Ectodermal cell (in vitro differentiated cells): ENCODE measurements around the gene CHRDL2.

Experiments used
- H3K27ac ChIP-seq: 2 replicates; pipeline ENCODE4 v1.7.0; 2013; ENCODE audit warnings: mild to moderate bottlenecking, low read depth, low read length; ENCODE audit not compliant: insufficient read depth, poor library complexity, severe bottlenecking
- H3K27me3 ChIP-seq: 2 replicates; pipeline ENCODE4 v1.7.0; 2013; ENCODE audit warnings: mild to moderate bottlenecking, low read length; ENCODE audit not compliant: insufficient read depth, control insufficient read depth, poor library complexity, severe bottlenecking
- H3K36me3 ChIP-seq: one replicate; pipeline ENCODE4 v1.7.0; 2013; ENCODE audit warnings: low read length; ENCODE audit not compliant: control insufficient read depth, insufficient read depth
- H3K4me1 ChIP-seq: one replicate; pipeline ENCODE4 v1.7.0; 2013; ENCODE audit warnings: low read length; ENCODE audit not compliant: control insufficient read depth, insufficient read depth
- H3K4me3 ChIP-seq: 2 replicates; pipeline ENCODE4 v1.7.0; 2013; ENCODE audit warnings: low read depth, low read length, control low read depth; ENCODE audit not compliant: insufficient read depth
- H3K9me3 ChIP-seq: 2 replicates; pipeline ENCODE4 v1.7.0; 2013; ENCODE audit warnings: mild to moderate bottlenecking, low read length, moderate library complexity; ENCODE audit not compliant: control insufficient read depth
- WGBS, 2 experiments: methylation state at CpG; one replicate each; pipeline ENCODE4 v1.1.7; 2013; ENCODE audit warnings: missing lambda C conversion rate in 2 of 2; 5-methylcytosine and 5-hydroxymethylcytosine counted together

Gene CHRDL2

DNA sequence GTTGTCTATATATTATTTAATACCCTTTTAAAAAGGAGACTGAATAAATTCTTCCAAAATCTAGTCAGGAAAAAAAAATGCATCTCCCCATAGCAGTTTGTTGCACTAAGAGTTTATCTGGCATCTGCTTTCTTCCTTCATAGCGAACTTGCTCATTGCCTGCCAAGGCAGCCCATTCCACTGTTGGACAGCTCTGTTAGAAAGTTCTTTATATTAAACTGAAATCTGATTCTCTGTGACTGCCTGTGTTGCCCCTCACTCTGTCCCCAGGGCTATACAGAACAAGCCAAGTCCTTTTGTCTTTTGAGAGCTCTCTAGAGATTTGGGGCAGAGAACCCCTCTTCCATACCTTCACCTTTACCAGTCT, 3.3 kb upstream of the CHRDL2 start:
- H3K9me3 ChIP-seq = no peaks in the 10 kb centered on the region
- no peaks in the 10 kb centered on the region for H3K4me1 ChIP-seq
- H3K27ac ChIP-seq = no peak overlapping the region
- peaks cover 45% of the 10 kb centered on the region for H3K27me3 ChIP-seq
- no peak overlapping the region for H3K4me3 ChIP-seq
- 93 to 100% methylated on average over 1 of the region's 1 CpG for WGBS, 2 experiments
- no peaks in the 10 kb centered on the region for H3K36me3 ChIP-seq

DNA sequence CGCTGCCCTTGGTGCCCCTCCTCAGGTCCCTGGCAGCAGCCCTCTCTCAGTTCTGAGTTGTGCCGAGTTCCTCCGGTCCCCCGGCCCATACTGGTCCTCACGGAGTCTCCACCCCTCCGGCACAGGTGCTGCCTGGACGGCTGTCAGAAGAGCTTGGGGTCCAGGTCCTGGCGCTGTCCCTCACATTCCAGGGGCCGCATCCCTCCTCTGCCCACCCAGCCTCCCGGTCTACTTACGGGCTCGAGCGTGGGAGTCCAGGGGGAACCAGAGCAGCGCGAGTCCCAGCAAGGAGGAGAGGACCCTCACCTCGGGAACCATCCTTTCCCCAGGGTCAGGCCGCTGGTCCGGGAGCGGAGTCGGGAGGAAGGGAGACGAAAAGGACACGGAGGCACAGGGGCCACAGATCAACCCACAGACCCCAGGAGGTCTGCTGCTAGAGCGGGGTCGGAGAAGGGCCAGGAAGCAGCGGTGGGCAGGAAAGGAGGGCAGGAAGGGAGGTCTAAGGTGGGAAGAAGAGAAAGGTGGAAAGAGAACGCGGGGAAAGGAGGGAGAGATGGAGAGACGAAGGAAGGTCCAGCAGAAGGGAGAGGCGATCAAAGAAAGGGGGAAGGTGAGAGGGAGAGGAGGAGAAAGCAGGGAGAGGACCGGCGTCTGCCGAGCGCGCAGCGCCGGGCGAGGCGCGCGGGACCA, 510 bp downstream of the CHRDL2 start:
- Histone ChIP-seq H3K36me3 (no peaks in the 10 kb centered on the region), H3K9me3 (no peaks in the 10 kb centered on the region), H3K4me3 (peak overlapping the region; percentile 43), H3K27ac (no peak overlapping the region), H3K4me1 (no peaks in the 10 kb centered on the region), H3K27me3 (peaks cover 79% of the 10 kb centered on the region)
- 5% methylated on average over 40 of the region's 40 CpGs for WGBS, 2 experiments

DNA sequence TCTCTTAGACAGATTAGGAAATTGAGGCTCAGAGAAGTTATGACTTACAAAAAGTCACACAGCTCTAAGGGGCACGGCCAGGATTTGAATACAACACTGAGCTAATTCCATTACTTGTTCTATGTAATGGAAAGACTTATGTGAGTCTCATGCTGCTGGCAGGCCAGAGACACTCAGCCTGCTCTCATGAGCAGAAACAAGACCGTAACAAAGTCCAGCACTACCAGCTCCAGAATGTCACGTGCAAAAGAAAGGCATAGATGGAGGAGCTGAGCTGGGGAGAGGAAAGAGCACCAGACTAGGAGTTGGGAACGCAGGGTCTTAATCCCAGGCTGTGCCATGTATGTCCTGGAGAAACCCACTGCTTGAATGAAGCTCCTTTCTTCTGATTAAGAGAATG, 1.8 kb downstream of the CHRDL2 start:
- WGBS, 2 experiments = 84 to 86% methylated on average over 4 of the region's 4 CpGs
- Histone ChIP-seq H3K27me3 (peaks cover 79% of the 10 kb centered on the region), H3K27ac (no peak overlapping the region), H3K36me3 (no peaks in the 10 kb centered on the region), H3K9me3 (no peaks in the 10 kb centered on the region), H3K4me1 (no peaks in the 10 kb centered on the region), H3K4me3 (no peak overlapping the region)

DNA sequence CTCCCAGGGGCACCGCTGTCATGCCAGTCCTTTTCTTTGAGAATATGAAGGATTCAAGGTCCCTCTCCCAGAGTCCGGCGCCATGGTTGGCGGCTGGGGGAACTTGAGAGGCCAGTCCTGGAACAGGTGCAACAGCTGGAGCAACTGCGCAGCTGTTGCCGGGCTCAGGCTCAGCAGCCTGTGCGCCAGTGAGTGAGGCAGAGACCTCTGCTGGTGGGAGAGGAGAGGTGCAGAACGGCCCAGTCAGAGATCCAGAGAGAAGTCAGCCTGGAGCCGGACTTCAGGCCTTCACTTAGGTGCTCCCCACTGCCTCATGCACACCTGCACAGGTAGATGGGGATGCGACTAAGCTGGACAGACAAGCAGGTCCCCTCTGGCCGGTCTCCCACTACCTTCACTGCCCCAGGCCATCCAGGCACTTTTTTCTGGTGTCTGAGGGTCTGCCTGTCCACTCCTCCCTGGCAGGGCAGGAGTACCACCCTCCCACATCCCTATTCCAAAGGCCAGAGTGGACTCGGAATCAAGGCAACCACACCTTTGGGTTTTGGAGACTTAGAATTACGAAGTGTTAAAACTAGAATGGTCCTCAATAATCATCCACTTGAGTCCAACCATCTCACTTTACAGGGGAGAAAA, 4.6 kb downstream of the CHRDL2 start:
- H3K4me3 ChIP-seq = no peak overlapping the region
- H3K9me3 ChIP-seq = no peaks in the 10 kb centered on the region
- H3K4me1 ChIP-seq = no peaks in the 10 kb centered on the region
- no peaks in the 10 kb centered on the region for H3K36me3 ChIP-seq
- H3K27ac ChIP-seq = no peak overlapping the region
- peaks cover 59% of the 10 kb centered on the region for H3K27me3 ChIP-seq
- 16 to 23% methylated on average over 12 to 13 of the region's 13 CpGs for WGBS, 2 experiments

DNA sequence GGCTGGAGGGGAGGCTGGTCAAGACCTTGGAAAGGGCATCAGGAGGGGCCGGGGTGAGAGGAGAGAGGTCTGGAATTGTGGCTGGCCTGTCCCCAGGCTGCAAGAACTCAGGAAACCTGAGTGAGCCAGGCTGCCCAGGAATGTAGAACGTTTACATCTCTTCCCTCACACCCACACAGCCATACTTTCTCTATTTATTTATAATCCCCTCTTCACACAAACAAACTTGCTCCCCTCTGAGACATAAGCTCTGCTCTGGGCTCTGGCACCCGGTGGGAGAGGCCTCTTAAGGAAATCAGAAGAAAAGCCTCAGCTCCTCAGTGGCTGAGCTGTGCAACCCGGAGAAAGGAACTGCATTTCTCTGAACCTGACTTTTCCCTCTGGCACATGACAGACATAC, 5.5 kb downstream of the CHRDL2 start:
- no peak overlapping the region for H3K4me3 ChIP-seq
- no peaks in the 10 kb centered on the region for H3K9me3 ChIP-seq
- H3K27me3 ChIP-seq = peaks cover 49% of the 10 kb centered on the region
- H3K4me1 ChIP-seq = peaks cover 5% of the 10 kb centered on the region
- H3K36me3 ChIP-seq = no peaks in the 10 kb centered on the region
- WGBS, 2 experiments = 71 to 80% methylated on average over 4 of the region's 4 CpGs
- H3K27ac ChIP-seq = no peak overlapping the region

DNA sequence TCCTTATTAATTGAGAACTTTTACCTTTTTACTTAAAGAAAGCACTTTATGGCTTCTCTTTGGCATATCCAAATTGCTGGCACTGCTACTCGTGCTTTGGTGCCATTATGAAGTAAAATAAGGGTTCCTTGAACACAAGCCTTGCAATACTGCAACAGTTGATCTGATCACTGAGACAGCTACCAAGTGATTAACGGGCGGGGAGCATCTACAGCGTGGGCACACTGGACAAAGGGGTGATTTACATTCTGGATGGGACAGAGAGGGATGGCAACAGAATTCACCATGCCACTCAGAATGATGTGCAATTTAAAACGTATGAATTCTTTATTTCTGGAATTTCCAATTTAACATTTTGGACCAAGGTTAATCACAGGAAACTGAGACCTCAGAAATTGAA, 7.7 kb downstream of the CHRDL2 start:
- H3K36me3 ChIP-seq = no peaks in the 10 kb centered on the region
- H3K9me3 ChIP-seq = no peaks in the 10 kb centered on the region
- WGBS, 2 experiments = 89 to 91% methylated on average over 5 of the region's 5 CpGs
- H3K4me1 ChIP-seq = peaks cover 9% of the 10 kb centered on the region
- no peak overlapping the region for H3K4me3 ChIP-seq
- peaks cover 27% of the 10 kb centered on the region for H3K27me3 ChIP-seq
- H3K27ac ChIP-seq = no peak overlapping the region

DNA sequence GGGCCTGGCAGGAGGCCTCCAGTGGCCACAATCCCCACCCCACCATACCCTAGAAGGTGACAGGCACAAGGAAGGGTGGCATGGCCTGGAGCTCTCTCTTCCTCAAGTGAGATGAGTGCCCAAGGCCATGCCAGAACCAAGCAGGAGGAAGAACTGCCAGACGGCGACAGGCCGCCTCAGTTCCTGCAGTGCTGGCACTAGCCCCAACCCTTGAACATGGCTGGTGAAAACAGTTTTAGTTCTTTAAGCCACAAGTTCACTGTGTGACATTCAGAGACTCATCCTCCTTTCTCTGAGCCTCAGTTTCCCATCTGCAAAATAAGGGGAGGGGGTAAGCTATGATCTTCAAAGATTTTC, 9.8 kb downstream of the CHRDL2 start:
- Histone ChIP-seq H3K9me3 (no peaks in the 10 kb centered on the region), H3K4me3 (no peak overlapping the region), H3K27ac (no peak overlapping the region), H3K27me3 (peaks cover 11% of the 10 kb centered on the region), H3K4me1 (peaks cover 9% of the 10 kb centered on the region), H3K36me3 (no peaks in the 10 kb centered on the region)
- 93 to 94% methylated on average over 3 of the region's 3 CpGs for WGBS, 2 experiments

DNA sequence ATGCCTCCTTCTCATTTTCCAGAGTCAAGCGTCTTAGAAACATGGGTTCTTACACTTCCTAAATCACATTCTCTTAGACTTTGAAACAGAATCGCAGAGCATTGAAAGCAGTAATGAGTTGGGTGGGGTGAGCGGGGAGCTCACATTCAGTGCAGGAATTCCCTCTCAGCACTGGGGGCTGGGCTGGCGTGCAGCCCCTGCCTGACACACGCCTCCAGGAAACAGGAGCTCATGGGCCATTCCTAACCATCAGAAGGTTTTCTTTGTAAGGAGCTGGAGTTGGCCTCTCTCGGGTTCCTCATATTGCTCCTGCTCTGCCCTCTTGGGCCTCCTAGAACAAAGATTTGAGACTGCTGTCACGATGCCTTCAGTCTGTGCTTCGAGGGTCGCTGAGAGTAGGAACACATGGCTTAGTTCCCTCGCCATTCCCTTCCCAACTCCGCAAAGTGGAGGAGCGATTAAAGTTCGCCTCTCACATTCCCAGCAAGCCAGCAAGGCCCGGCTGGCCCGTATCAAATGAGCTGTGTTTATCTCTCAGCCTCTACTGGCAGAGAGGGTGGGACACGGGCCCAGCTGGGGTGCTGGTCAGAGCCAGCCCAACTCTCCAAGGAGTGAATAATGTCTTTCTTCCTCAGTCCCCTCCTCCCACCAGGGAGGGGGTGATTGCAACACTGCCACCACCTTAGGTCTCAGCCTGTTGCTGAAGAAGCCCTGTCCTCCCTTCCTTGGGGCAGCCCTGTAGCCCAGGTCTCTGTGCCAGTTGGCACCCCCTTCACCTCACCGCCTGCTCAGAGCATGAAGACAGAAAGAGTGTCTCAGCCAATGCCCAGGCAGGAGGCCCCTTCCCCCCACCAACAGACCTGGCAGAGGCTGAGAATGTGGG, 10.4 kb downstream of the CHRDL2 start:
- H3K9me3 ChIP-seq = no peaks in the 10 kb centered on the region
- H3K27ac ChIP-seq = no peak overlapping the region
- peaks cover 5% of the 10 kb centered on the region for H3K27me3 ChIP-seq
- 69 to 74% methylated on average over 17 of the region's 17 CpGs for WGBS, 2 experiments
- peaks cover 9% of the 10 kb centered on the region for H3K4me1 ChIP-seq
- H3K36me3 ChIP-seq = no peaks in the 10 kb centered on the region
- no peak overlapping the region for H3K4me3 ChIP-seq

DNA sequence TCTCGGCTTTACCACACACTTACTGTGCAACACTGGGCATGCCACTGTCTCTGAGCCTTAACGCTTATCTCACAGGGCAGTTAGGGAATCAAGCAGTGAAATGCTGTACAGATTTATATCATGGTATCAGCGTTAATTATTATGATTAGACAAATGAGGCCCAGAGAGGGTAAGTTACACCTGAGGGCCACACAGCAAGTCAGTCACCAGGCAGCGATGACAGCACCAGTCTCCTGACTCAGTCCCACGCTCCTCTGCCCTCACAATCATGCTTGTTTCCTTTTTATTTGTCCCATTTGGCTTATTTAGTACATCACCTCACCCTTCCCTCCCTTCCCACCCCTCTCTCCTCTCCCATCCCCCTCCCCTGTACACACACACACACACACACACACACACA, 12.2 kb downstream of the CHRDL2 start:
- H3K4me3 ChIP-seq = no peak overlapping the region
- no peaks in the 10 kb centered on the region for H3K9me3 ChIP-seq
- no peaks in the 10 kb centered on the region for H3K36me3 ChIP-seq
- peaks cover 4% of the 10 kb centered on the region for H3K27me3 ChIP-seq
- no peak overlapping the region for H3K27ac ChIP-seq
- 96% methylated on average over 5 of the region's 5 CpGs for WGBS, 2 experiments
- peaks cover 9% of the 10 kb centered on the region for H3K4me1 ChIP-seq

DNA sequence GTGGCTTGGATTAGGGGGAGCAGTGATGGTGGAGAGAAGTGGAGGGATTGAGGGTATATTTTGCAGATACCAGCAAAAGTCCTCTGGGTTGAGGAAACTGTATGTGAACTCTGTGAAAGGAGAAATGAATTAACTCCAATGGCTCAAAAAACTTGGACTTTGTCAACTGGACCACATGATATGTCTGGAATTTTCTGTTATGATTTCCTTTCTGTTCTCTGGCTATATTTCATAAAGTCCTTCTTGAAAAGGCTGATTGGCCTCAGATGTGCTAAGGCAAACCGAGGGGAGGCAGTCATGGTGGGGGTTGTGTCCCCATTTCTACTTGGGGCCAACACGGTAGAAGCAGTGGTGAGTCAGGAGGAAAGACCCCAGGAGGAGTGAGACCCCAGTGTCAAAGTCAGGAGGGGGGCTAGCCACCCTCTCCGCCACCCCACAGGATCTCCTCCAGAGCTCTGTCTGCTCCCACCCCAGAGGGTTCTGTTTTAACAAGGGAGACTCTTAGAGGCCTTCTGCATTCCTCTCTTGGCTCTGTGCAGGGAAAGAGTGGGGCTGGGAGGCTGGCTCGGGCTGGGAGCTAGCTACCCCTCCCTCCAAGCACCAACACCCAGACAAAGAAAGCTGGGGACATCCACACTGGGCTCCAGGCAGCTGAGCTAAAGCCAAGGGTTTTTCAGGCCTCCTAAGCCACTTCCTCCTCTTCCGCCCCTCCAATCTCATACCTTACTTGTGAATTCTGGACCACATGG, 13.8 kb downstream of the CHRDL2 start:
- H3K9me3 ChIP-seq = no peaks in the 10 kb centered on the region
- peaks cover 9% of the 10 kb centered on the region for H3K4me1 ChIP-seq
- H3K4me3 ChIP-seq = no peak overlapping the region
- no peaks in the 10 kb centered on the region for H3K36me3 ChIP-seq
- no peak overlapping the region for H3K27ac ChIP-seq
- H3K27me3 ChIP-seq = no peaks in the 10 kb centered on the region
- WGBS, 2 experiments = 71 to 73% methylated on average over 5 of the region's 5 CpGs
